Lung (tissue), 12 donors: ENCODE data around the gene OR2T27. TPM values are rescaled to one million over a fixed set of nuclear protein-coding genes. Genes with fewer than 3 reads are reported as not detected.

Source experiments
- ATAC-seq: fragments of 200-7000 bp; cut with Tn5 transposase; one replicate; pipeline ENCODE4 v1.9.1; 2020; ENCODE audit warnings: moderate number of reproducible peaks; ENCODE audit not compliant: insufficient read depth, low FRiP score
- DNase-seq, 3 donors: peaks; one replicate each; pipeline ENCODE4 v3.0.0-alpha.2; 2013 to 2017
- H3K27ac ChIP-seq, 2 donors: one replicate each; pipeline ENCODE4 v1.5.1; 2013; ENCODE audit warnings: mild to moderate bottlenecking in 2 of 2, moderate library complexity in 2 of 2, control low read depth in 1 of 2, inconsistent platforms in 1 of 2, low read depth in 1 of 2, low read length in 1 of 2
- H3K27me3 ChIP-seq, 3 donors: one replicate each; pipeline ENCODE4 v1.5.1; 2013; ENCODE audit warnings: low read length in 2 of 3; ENCODE audit not compliant: control insufficient read depth in 3 of 3, insufficient read depth in 3 of 3
- H3K36me3 ChIP-seq, 4 donors: one replicate each; pipeline ENCODE4 v1.5.1; 2013; ENCODE audit warnings: low read length in 4 of 4, mild to moderate bottlenecking in 1 of 4, moderate library complexity in 1 of 4; ENCODE audit not compliant: control insufficient read depth in 4 of 4, insufficient read depth in 4 of 4
- H3K4me1 ChIP-seq, 5 donors: one replicate each; pipeline ENCODE4 v1.5.1; 2013; ENCODE audit warnings: low read length in 5 of 5, mild to moderate bottlenecking in 2 of 5, moderate library complexity in 1 of 5; ENCODE audit not compliant: control insufficient read depth in 5 of 5, insufficient read depth in 5 of 5
- H3K4me3 ChIP-seq: one replicate; pipeline ENCODE4 v1.5.1; 2013; ENCODE audit warnings: mild to moderate bottlenecking, control low read depth, moderate library complexity
- H3K9ac ChIP-seq, 2 donors: one replicate each; pipeline ENCODE4 v1.5.1; 2013; ENCODE audit warnings: low read length in 2 of 2, control low read depth in 1 of 2; ENCODE audit not compliant: insufficient read depth in 1 of 2
- H3K9me3 ChIP-seq, 4 donors: one replicate each; pipeline ENCODE4 v1.5.1; 2013; ENCODE audit warnings: low read length in 3 of 4, mild to moderate bottlenecking in 1 of 4, moderate library complexity in 1 of 4; ENCODE audit not compliant: control insufficient read depth in 4 of 4, insufficient read depth in 3 of 4
- whole genome bisulfite sequencing, 2 donors: extraction: QIAGEN DNeasy Blood & Tissue Kit; methylation state at CpG; one replicate each; pipeline ENCODE4 v1.1.7; 2013; 5-methylcytosine and 5-hydroxymethylcytosine counted together
- polyA plus RNA-seq, 2 donors: library from polyadenylated mRNA; stranded (reverse); fragments of 200-250 nt; gene quantifications; one replicate each; pipeline ENCODE4 v1.2.1, GENCODE V29; 2013
- total RNA-seq, 2 donors: library from RNA; depleted of rRNA in 1 of 2; stranded (reverse); fragments of >200 nt in 1 of 2; gene quantifications; one replicate each; pipeline ENCODE4 v1.2.1, GENCODE V29; 2014 to 2021
- TF ChIP-seq, protein P1 (sequence below): IDR thresholded peaks from 2 replicates; pipeline ENCODE4 v1.5.1; 2012; ENCODE audit warnings: mild to moderate bottlenecking; ENCODE audit errors: control extremely low read depth, extremely low read depth
- donor health status: control.
- donor health status: control.
- donor health status: Bipolar disorder and iron deficiency.
- donor health status: healthy.
- donor health status: DM: yes; HTN: yes; CAD: no.

Gene OR2T27
- total and polyA plus RNA-seq, 4 donors: not detected

DNA sequence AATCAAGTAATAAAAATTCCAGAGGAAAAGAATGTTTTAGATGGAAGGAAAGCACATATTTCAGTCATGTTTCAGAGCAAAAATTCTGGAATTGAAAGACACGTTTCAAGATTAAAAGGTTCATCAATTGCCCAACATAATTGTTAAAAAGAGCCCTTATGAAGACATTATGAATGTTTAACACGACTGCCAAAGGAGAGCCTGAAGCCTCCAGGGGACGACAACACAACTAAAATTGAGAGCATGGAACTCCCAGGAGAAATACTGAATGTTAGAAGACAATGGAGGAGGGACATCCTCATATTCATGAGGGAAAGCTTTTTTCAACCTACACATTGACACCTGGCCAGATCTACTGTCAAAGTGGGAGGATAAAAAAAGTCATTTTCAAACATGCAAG is 36.5 kb downstream of the OR2T27 start:
- Histone ChIP-seq H3K36me3 (no peaks in the 10 kb centered on the region), H3K9ac (no peak overlapping the region), H3K4me1 (no peaks in the 10 kb centered on the region), H3K27ac (no peak overlapping the region), H3K4me3 (no peak overlapping the region), H3K27me3 (no peaks in the 10 kb centered on the region), H3K9me3 (no peaks in the 10 kb centered on the region)
- DNase-seq (peak; percentile 1 to 19 (median 17)), ATAC-seq (no peak)
- WGBS, 2 donors: 2 to 15% methylated on average over 3 of the region's 3 CpGs
- TF ChIP-seq, protein P1, sequence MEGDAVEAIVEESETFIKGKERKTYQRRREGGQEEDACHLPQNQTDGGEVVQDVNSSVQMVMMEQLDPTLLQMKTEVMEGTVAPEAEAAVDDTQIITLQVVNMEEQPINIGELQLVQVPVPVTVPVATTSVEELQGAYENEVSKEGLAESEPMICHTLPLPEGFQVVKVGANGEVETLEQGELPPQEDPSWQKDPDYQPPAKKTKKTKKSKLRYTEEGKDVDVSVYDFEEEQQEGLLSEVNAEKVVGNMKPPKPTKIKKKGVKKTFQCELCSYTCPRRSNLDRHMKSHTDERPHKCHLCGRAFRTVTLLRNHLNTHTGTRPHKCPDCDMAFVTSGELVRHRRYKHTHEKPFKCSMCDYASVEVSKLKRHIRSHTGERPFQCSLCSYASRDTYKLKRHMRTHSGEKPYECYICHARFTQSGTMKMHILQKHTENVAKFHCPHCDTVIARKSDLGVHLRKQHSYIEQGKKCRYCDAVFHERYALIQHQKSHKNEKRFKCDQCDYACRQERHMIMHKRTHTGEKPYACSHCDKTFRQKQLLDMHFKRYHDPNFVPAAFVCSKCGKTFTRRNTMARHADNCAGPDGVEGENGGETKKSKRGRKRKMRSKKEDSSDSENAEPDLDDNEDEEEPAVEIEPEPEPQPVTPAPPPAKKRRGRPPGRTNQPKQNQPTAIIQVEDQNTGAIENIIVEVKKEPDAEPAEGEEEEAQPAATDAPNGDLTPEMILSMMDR: peak; percentile 17

DNA sequence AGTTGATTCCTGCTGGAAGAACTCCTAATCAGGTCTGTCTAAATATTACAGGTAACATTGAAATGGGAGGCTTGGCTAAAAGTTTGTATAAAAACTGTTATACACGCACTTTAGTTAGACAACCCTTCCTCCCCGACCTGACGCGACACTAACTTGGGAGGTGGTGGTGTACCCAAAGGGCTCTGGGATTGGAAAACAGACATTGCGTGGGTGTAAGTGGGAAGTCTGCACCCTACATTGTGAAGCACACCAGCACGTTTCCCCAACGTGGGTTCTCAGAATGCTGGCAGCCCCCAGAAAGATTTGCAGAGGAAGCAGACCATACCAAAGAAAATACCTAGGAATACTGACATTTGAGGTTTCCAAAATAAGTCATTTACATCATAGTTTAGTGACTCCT is 37.2 kb downstream of the OR2T27 start:
- DNase-seq (no peak), ATAC-seq (no peak)
- 75 to 82% methylated on average over 7 of the region's 7 CpGs for WGBS, 2 donors
- no peaks in the 10 kb centered on the region for H3K36me3 ChIP-seq
- H3K27me3 ChIP-seq: no peaks in the 10 kb centered on the region
- H3K9ac ChIP-seq: no peak overlapping the region
- no peaks in the 10 kb centered on the region for H3K4me1 ChIP-seq
- no peak overlapping the region for H3K27ac ChIP-seq
- TF ChIP-seq, protein P1: no peak
- H3K4me3 ChIP-seq: no peak overlapping the region
- no peaks in the 10 kb centered on the region for H3K9me3 ChIP-seq

- H3K27ac ChIP-seq: no peak overlapping the region
- no peak overlapping the region for H3K4me3 ChIP-seq
- 75 to 82% methylated on average over 1 of the region's 1 CpG for WGBS, 2 donors
- DNase-seq (no peak), ATAC-seq (no peak)
- no peaks in the 10 kb centered on the region for H3K4me1 ChIP-seq
- no peak overlapping the region for H3K9ac ChIP-seq
- no peaks in the 10 kb centered on the region for H3K9me3 ChIP-seq
- TF ChIP-seq, protein P1: no peak
- no peaks in the 10 kb centered on the region for H3K36me3 ChIP-seq
- H3K27me3 ChIP-seq: no peaks in the 10 kb centered on the region
Measured at GRCh38 chr1:248613742-248614141, 41.6 kb downstream of the OR2T27 start.

- WGBS, 2 donors: 81 to 82% methylated on average over 4 of the region's 4 CpGs
- Histone ChIP-seq H3K27ac (no peak overlapping the region), H3K4me3 (no peak overlapping the region), H3K27me3 (no peaks in the 10 kb centered on the region), H3K4me1 (no peaks in the 10 kb centered on the region), H3K9me3 (no peaks in the 10 kb centered on the region), H3K36me3 (no peaks in the 10 kb centered on the region), H3K9ac (no peak overlapping the region)
- no peak for DNase-seq
- TF ChIP-seq, protein P1: no peak
- ATAC-seq: no peak
Measured at GRCh38 chr1:248611883-248612414, 43.4 kb downstream of the OR2T27 start.
